SK-N-SH (cell line): ENCODE data around the gene CCDC172. TPM values are rescaled to one million over a fixed set of nuclear protein-coding genes. Genes with fewer than 3 reads are reported as not detected.

ENCODE experiments used
- CTCF ChIA-PET: fragments of 300-600, 350-600 bp; formaldehyde crosslinking; extraction: SDS; loops from one replicate; lab custom pipeline; 2021; lab: Yijun Ruan, JAX
- POLR2A ChIA-PET: fragments of 350-600 bp; sonication (Branson Sonifier 250); formaldehyde crosslinking; extraction: SDS; loops from one replicate; lab custom pipeline; 2020; ENCODE audit warnings: antibody characterized with exemption, inconsistent platforms; lab: Yijun Ruan, JAX
- DNase-seq: peaks from one replicate; pipeline ENCODE4 v3.0.0; 2012
- H2AFZ ChIP-seq: fragments of 200-600 bp; sonication (generic); 2 replicates; pipeline ENCODE4 v1.8.1; 2016; ENCODE audit warnings: antibody characterized with exemption, mild to moderate bottlenecking, low read depth
- H3F3A ChIP-seq: fragments of 200-600 bp; sonication (generic); replicated peaks from 2 replicates; pipeline ENCODE3; 2016; ENCODE audit warnings: antibody characterized with exemption, mild to moderate bottlenecking; ENCODE audit not compliant: insufficient read depth
- H3K27ac ChIP-seq, 2 experiments: fragments of 200-500 bp in 1 of 2; fragments of 200-600 bp in 1 of 2; sonication (Bioruptor generic) in 1 of 2; sonication (generic), shearing (Covaris generic) in 1 of 2; 2 replicates each; pipeline versions ENCODE4 v1.5.1 to v1.6.1; 2014 to 2016; ENCODE audit warnings: low read depth in 2 of 2, inconsistent platforms in 1 of 2, low read length in 1 of 2, mild to moderate bottlenecking in 1 of 2, mixed read lengths in 1 of 2
- H3K27me3 ChIP-seq: fragments of 200-600 bp; sonication (generic), shearing (Covaris generic); 2 replicates; pipeline ENCODE4 v1.6.1; 2016; ENCODE audit warnings: mixed run types; ENCODE audit not compliant: insufficient read depth
- H3K36me3 ChIP-seq, 2 experiments: fragments of 200-500 bp in 1 of 2; fragments of 200-600 bp in 1 of 2; sonication (Bioruptor generic) in 1 of 2; sonication (generic) in 1 of 2; replicated peaks in 1 of 2; 2 replicates each; pipeline versions ENCODE3 to v1.5.1; 2014 to 2016; ENCODE audit warnings: low read length in 1 of 2, mild to moderate bottlenecking in 1 of 2; ENCODE audit not compliant: insufficient read depth in 2 of 2, control insufficient read depth in 1 of 2
- H3K4me1 ChIP-seq, 2 experiments: fragments of 200-500 bp in 1 of 2; fragments of 200-600 bp in 1 of 2; sonication (Bioruptor generic) in 1 of 2; sonication (generic), shearing (Covaris generic) in 1 of 2; 2 replicates each; pipeline versions ENCODE4 v1.5.1 to v1.6.1; 2014 to 2016; ENCODE audit warnings: low read depth in 1 of 2, low read length in 1 of 2, mixed run types in 1 of 2; ENCODE audit not compliant: insufficient read depth in 2 of 2, control insufficient read depth in 1 of 2
- H3K4me2 ChIP-seq: fragments of 200-600 bp; sonication (generic), shearing (Covaris generic); 2 replicates; pipeline ENCODE4 v1.6.1; 2017; ENCODE audit warnings: mixed run types
- H3K4me3 ChIP-seq, 2 experiments: fragments of 200-500 bp in 1 of 2; fragments of 200-600 bp in 1 of 2; sonication (Bioruptor generic) in 1 of 2; sonication (generic), shearing (Covaris generic) in 1 of 2; 2 replicates each; pipeline versions ENCODE4 v1.5.1 to v1.8.1; 2014 to 2016; ENCODE audit warnings: low read depth in 2 of 2, inconsistent platforms in 1 of 2, low read length in 1 of 2, mild to moderate bottlenecking in 1 of 2, mixed read lengths in 1 of 2, moderate library complexity in 1 of 2
- H3K79me2 ChIP-seq: fragments of 200-600 bp; sonication (generic); 2 replicates; pipeline ENCODE4 v1.8.1; 2017; ENCODE audit warnings: mild to moderate bottlenecking; ENCODE audit not compliant: insufficient read depth
- H3K9ac ChIP-seq: fragments of 200-600 bp; sonication (generic); 2 replicates; pipeline ENCODE4 v1.6.1; 2017; ENCODE audit warnings: mixed run types
- H3K9me2 ChIP-seq: fragments of 200-600 bp; sonication (generic); 2 replicates; pipeline ENCODE4 v1.6.1; 2017; ENCODE audit warnings: mixed run types
- H3K9me3 ChIP-seq: fragments of 200-600 bp; sonication (generic); 2 replicates; pipeline ENCODE4 v1.6.1; 2017; ENCODE audit warnings: mixed run types, mild to moderate bottlenecking, moderate library complexity
- H4K20me1 ChIP-seq: fragments of 200-600 bp; sonication (generic); 2 replicates; pipeline ENCODE4 v1.6.1; 2017; ENCODE audit warnings: mild to moderate bottlenecking, mixed run types; ENCODE audit not compliant: insufficient read depth
- CHD2 ChIP-seq: fragments of 150-350 bp; IDR thresholded peaks from 2 replicates; pipeline ENCODE4 v1.6.1; 2018; ENCODE audit warnings: low read length; ENCODE audit not compliant: partially characterized antibody
- CTCF ChIP-seq: fragments of 200-600 bp; sonication (generic); IDR thresholded peaks from 2 replicates; pipeline ENCODE4 v1.6.1; 2017; ENCODE audit warnings: antibody characterized with exemption, mild to moderate bottlenecking, moderate library complexity
- ELF1 ChIP-seq: IDR thresholded peaks from 2 replicates; pipeline ENCODE4 v1.4.0; 2012
- FOXJ3 ChIP-seq: sonication (generic); formaldehyde crosslinking; IDR thresholded peaks from 2 replicates; pipeline ENCODE4 v1.5.1; 2020; ENCODE audit warnings: mild to moderate bottlenecking, missing genetic modification reagents
- GATA2 ChIP-seq: sonication (generic); formaldehyde crosslinking; IDR thresholded peaks from 2 replicates; pipeline ENCODE4 v1.5.0; 2020; ENCODE audit warnings: mild to moderate bottlenecking, missing genetic modification reagents
- MXI1 ChIP-seq: IDR thresholded peaks from 2 replicates; pipeline ENCODE4 v1.6.1; 2012; ENCODE audit warnings: mild to moderate bottlenecking, low read depth, low read length, improper control_type of control experiment
- TAF1 ChIP-seq: IDR thresholded peaks from 2 replicates; pipeline ENCODE4 v1.6.1; 2012; ENCODE audit warnings: low read depth, mild to moderate bottlenecking, low read length, moderate library complexity, borderline replicate concordance
- TCF12 ChIP-seq: IDR thresholded peaks from 2 replicates; pipeline ENCODE4 v1.4.0; 2012
- YY1 ChIP-seq: IDR thresholded peaks from 2 replicates; pipeline ENCODE4 v1.4.0; 2012; ENCODE audit warnings: low read depth, mild to moderate bottlenecking
- ZBTB33 ChIP-seq: IDR thresholded peaks from 2 replicates; pipeline ENCODE4 v1.4.0; 2012; ENCODE audit warnings: low read depth, borderline replicate concordance
- WGBS: methylation state at CpG from one replicate; pipeline ENCODE4 v1.1.6; 2017; ENCODE audit warnings: low lambda C conversion rate; 5-methylcytosine and 5-hydroxymethylcytosine counted together
- polyA plus RNA-seq, 3 experiments: library from polyadenylated mRNA; depleted of rRNA; stranded (reverse); fragments of >200 nt; gene quantifications; 2 replicates each; pipeline ENCODE4 v1.2.3, GENCODE V29; 2012
- TF ChIP-seq, protein P1 (sequence below): IDR thresholded peaks from 2 replicates; pipeline ENCODE4 v1.4.0; 2012; ENCODE audit warnings: low read depth, borderline replicate concordance
- TF ChIP-seq, protein P2 (sequence below): fragments of 150-350 bp; IDR thresholded peaks from 2 replicates; pipeline ENCODE4 v1.6.1; 2016; ENCODE audit warnings: mild to moderate bottlenecking, low read depth, low read length
- TF ChIP-seq, protein P3 (sequence below): IDR thresholded peaks from 2 replicates; pipeline ENCODE4 v1.6.1; 2012; ENCODE audit warnings: mild to moderate bottlenecking, low read depth, low read length, moderate library complexity

CCDC172 gene
- polyA plus RNA-seq, 1 of the 3 experiments (the other 2 are of a cell fraction), result not detected

DNA sequence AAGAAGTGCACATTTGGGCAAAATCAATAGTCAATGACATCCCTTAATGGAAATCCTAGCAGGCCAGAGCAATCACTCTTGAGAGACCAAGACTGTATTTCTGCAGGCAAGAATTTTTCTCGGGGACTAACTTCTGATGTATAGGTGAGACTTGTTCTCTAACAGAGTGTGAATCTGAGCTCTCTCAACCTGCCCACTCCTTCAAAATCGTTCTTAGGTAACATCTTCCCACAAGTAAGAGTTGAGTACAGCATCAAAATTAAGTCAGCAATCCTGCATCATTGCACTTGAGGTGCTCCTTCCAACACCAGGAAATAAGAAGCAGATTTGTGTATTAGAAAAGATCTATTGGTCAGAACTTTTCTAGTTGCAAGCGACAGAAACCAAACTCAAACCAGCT is 25.7 kb upstream of the CCDC172 start:
- H3K4me2 ChIP-seq, result no peak overlapping the region
- ChIA-PET POLR2A (no interaction called here), CTCF (interaction anchor here (1.2 to 3.7 kb wide), 2 partner anchors 11 to 87 kb away, joined by 3 to 27 read pairs; no protein-coding TSS in a partner anchor)
- no peak overlapping the region for H2AFZ ChIP-seq
- DNase-seq, result no peak
- H3K27ac ChIP-seq, result no peak overlapping the region
- H3K27me3 ChIP-seq, result no peaks in the 10 kb centered on the region
- TF ChIP-seq CTCF, result no peak
- no peak for TF ChIP-seq TCF12
- TF ChIP-seq CHD2, result no peak
- no peak for TF ChIP-seq TAF1
- TF ChIP-seq YY1, result no peak
- TF ChIP-seq, protein P1, sequence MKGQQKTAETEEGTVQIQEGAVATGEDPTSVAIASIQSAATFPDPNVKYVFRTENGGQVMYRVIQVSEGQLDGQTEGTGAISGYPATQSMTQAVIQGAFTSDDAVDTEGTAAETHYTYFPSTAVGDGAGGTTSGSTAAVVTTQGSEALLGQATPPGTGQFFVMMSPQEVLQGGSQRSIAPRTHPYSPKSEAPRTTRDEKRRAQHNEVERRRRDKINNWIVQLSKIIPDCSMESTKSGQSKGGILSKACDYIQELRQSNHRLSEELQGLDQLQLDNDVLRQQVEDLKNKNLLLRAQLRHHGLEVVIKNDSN, result no peak
- TF ChIP-seq ZBTB33, result no peak
- TF ChIP-seq, protein P2, sequence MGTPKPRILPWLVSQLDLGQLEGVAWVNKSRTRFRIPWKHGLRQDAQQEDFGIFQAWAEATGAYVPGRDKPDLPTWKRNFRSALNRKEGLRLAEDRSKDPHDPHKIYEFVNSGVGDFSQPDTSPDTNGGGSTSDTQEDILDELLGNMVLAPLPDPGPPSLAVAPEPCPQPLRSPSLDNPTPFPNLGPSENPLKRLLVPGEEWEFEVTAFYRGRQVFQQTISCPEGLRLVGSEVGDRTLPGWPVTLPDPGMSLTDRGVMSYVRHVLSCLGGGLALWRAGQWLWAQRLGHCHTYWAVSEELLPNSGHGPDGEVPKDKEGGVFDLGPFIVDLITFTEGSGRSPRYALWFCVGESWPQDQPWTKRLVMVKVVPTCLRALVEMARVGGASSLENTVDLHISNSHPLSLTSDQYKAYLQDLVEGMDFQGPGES, result no peak
- no peak for TF ChIP-seq MXI1
- TF ChIP-seq, protein P3, sequence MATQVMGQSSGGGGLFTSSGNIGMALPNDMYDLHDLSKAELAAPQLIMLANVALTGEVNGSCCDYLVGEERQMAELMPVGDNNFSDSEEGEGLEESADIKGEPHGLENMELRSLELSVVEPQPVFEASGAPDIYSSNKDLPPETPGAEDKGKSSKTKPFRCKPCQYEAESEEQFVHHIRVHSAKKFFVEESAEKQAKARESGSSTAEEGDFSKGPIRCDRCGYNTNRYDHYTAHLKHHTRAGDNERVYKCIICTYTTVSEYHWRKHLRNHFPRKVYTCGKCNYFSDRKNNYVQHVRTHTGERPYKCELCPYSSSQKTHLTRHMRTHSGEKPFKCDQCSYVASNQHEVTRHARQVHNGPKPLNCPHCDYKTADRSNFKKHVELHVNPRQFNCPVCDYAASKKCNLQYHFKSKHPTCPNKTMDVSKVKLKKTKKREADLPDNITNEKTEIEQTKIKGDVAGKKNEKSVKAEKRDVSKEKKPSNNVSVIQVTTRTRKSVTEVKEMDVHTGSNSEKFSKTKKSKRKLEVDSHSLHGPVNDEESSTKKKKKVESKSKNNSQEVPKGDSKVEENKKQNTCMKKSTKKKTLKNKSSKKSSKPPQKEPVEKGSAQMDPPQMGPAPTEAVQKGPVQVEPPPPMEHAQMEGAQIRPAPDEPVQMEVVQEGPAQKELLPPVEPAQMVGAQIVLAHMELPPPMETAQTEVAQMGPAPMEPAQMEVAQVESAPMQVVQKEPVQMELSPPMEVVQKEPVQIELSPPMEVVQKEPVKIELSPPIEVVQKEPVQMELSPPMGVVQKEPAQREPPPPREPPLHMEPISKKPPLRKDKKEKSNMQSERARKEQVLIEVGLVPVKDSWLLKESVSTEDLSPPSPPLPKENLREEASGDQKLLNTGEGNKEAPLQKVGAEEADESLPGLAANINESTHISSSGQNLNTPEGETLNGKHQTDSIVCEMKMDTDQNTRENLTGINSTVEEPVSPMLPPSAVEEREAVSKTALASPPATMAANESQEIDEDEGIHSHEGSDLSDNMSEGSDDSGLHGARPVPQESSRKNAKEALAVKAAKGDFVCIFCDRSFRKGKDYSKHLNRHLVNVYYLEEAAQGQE, result no peak
- TF ChIP-seq GATA2 (CRISPR knock-in tag), result no peak
- TF ChIP-seq FOXJ3, result no peak
- no peak for TF ChIP-seq ELF1
- H3K79me2 ChIP-seq, result no peaks in the 10 kb centered on the region
- H3K9ac ChIP-seq, result no peak overlapping the region
- H3F3A ChIP-seq, result no peaks in the 10 kb centered on the region
- H3K4me3 ChIP-seq, result no peak overlapping the region
- H3K4me1 ChIP-seq, result no peaks in the 10 kb centered on the region
- no peaks in the 10 kb centered on the region for H3K9me3 ChIP-seq
- no peaks in the 10 kb centered on the region for H3K36me3 ChIP-seq
- no peaks in the 10 kb centered on the region for H3K9me2 ChIP-seq
- 20% methylated on average over 3 of the region's 3 CpGs for WGBS
- no peaks in the 10 kb centered on the region for H4K20me1 ChIP-seq
